Measurements from ENCODE around the gene GDNF. TPM values are rescaled to one million over a fixed set of nuclear protein-coding genes. Genes with fewer than 3 reads are reported as not detected.

Gene GDNF
- total RNA-seq, 5 donors from 2014 or later (not counting 1 experiment from before 2014, with no cell fraction given) = not detected

DNA sequence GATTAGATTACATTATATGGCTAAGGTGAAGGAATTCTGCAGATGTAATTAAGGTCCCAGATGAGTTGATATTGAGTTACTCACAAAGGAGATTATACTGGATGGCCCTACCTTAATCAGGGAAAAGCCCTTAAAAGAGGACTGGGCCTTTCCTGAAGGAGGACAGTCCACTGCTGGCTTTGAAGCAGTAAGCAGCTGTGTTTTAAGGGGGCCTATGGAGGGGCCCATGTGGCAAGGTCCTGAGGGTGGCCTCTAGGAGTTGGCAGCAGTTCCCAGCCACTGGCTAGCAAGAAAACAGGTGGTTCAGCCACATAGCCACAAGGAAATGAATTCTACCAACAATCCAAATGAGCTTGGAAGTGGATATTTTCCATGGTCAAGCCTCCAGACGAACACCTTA is 36.4 kb upstream of the GDNF start:
- POLR2A ChIA-PET = no interaction called here
- Histone ChIP-seq H3K4me1 (ENCODE audit: control insufficient read depth in 1 of 2, extremely low read depth in 1 of 2, insufficient read depth in 2 of 2, low read length in 2 of 2) (no peaks in the 10 kb centered on the region), H3K27ac (ENCODE audit: low read length) (no peak overlapping the region), H3K27me3 (replicated peaks in 1 of 2; ENCODE audit: control insufficient read depth in 2 of 2, extremely low read depth in 1 of 2, insufficient read depth in 2 of 2, low read length in 1 of 2) (no peaks in the 10 kb centered on the region), H3K4me3 (ENCODE audit: control insufficient read depth in 1 of 2, extremely low read depth in 1 of 2, low read length in 1 of 2) (no peak overlapping the region), H3K36me3 (ENCODE audit: control insufficient read depth in 2 of 2, extremely low read depth in 1 of 2, insufficient read depth in 1 of 2, low read length in 1 of 2) (no peaks in the 10 kb centered on the region), H3K9me3 (no peaks in the 10 kb centered on the region)
- CTCF ChIA-PET = no interaction called here
- H3K9me3 Mint-ChIP-seq = peaks cover 0 to 7% (median 0%) of the 10 kb centered on the region in 3 donors
- H3K4me3 Mint-ChIP-seq = no peak overlapping the region
- peaks cover 4 to 12% of the 10 kb centered on the region in 2 donors for H3K27me3 Mint-ChIP-seq
- no CpG with 5 or more reads among the region's 1 CpG for WGBS (ENCODE audit: insufficient coverage)
- no peaks in the 10 kb centered on the region for H3K36me3 Mint-ChIP-seq
- ATAC-seq (replicated peaks in 1 of 4) (no peak), DNase-seq (no peak)
- no peak overlapping the region for H3K27ac Mint-ChIP-seq
- no peaks in the 10 kb centered on the region for H3K4me1 Mint-ChIP-seq

DNA sequence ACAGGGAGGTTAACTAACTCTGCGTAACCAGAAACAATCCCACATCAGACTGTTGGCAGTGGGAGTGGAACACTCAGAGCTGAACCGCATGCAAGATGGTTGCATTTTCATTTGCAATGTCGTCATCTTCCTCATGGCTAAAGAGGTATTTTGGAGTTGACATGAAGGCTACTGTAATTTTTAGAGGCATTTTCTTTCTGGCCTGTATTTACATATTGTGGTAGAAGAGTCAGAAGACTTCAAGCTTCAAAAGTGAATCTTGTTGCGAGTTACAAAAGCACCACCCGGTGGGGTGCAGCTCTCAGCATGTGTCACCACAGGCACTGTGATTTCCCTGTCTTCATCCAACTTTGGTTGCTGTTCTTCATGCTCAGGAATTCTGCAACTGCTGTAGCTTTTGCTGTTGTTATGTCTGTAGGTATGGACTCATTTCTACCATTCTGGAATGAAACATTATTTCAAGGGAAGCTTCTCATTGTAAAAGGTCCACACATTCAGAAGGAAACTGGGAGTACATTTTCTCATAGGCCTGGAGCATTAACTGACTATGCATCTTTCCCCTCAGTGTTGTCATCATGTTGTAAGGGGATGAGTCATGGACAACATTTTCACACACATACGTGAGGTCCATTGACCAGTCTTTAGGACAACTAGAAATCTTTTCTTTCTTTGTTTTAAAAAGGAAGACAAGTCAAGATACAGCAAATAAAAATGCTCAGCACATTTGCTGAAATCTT is 35.4 kb upstream of the GDNF start:
- ChIA-PET CTCF (no interaction called here), POLR2A (no interaction called here)
- no CpG with 5 or more reads among the region's 6 CpGs for WGBS (ENCODE audit: insufficient coverage)
- H3K27me3 Mint-ChIP-seq = peaks cover 1 to 7% of the 10 kb centered on the region in 2 donors
- H3K36me3 Mint-ChIP-seq = no peaks in the 10 kb centered on the region
- Histone ChIP-seq H3K27me3 (replicated peaks in 1 of 2; ENCODE audit: control insufficient read depth in 2 of 2, extremely low read depth in 1 of 2, insufficient read depth in 2 of 2, low read length in 1 of 2) (no peaks in the 10 kb centered on the region), H3K36me3 (ENCODE audit: control insufficient read depth in 2 of 2, extremely low read depth in 1 of 2, insufficient read depth in 1 of 2, low read length in 1 of 2) (no peaks in the 10 kb centered on the region), H3K4me3 (ENCODE audit: control insufficient read depth in 1 of 2, extremely low read depth in 1 of 2, low read length in 1 of 2) (no peak overlapping the region), H3K4me1 (ENCODE audit: control insufficient read depth in 1 of 2, extremely low read depth in 1 of 2, insufficient read depth in 2 of 2, low read length in 2 of 2) (no peaks in the 10 kb centered on the region), H3K27ac (ENCODE audit: low read length) (no peak overlapping the region), H3K9me3 (no peaks in the 10 kb centered on the region)
- no peaks in the 10 kb centered on the region for H3K4me1 Mint-ChIP-seq
- DNase-seq = no peak
- no peak overlapping the region for H3K4me3 Mint-ChIP-seq
- H3K27ac Mint-ChIP-seq = no peak overlapping the region
- ATAC-seq (replicated peaks in 1 of 4) = no peak
- peaks cover 0 to 7% (median 0%) of the 10 kb centered on the region in 3 donors for H3K9me3 Mint-ChIP-seq

DNA sequence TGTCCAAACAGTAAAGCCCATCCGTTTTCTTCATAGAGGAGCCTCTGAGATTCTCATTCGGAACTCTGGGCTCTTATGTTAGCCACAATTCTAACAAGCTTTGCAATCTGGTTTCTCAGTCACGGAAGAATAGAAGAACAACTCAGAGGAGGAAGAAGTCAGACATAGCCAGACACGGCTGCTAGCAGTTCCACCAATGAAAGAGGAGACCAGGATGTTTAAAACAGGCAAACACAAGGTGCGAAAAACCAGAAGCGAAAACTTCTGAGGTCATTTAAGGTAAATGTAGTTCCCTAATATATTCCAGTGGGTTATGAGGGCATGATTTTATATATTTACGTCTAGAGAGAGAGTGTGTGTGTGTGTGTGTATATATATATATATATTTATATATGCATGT is 34.1 kb upstream of the GDNF start:
- 84% methylated on average over 3 of the region's 7 CpGs for WGBS (ENCODE audit: insufficient coverage)
- H3K4me3 ChIP-seq (ENCODE audit: control insufficient read depth in 1 of 2, extremely low read depth in 1 of 2, low read length in 1 of 2) = no peak overlapping the region
- no peak for ATAC-seq (replicated peaks in 1 of 4)
- H3K27me3 ChIP-seq (replicated peaks in 1 of 2; ENCODE audit: control insufficient read depth in 2 of 2, extremely low read depth in 1 of 2, insufficient read depth in 2 of 2, low read length in 1 of 2) = no peaks in the 10 kb centered on the region
- no peak for DNase-seq
- peaks cover 1 to 5% of the 10 kb centered on the region in 2 donors for H3K27me3 Mint-ChIP-seq
- ChIA-PET POLR2A (no interaction called here), CTCF (no interaction called here)
- H3K36me3 Mint-ChIP-seq = no peaks in the 10 kb centered on the region
- no peaks in the 10 kb centered on the region for H3K4me1 ChIP-seq (ENCODE audit: control insufficient read depth in 1 of 2, extremely low read depth in 1 of 2, insufficient read depth in 2 of 2, low read length in 2 of 2)
- no peak overlapping the region for H3K4me3 Mint-ChIP-seq
- no peaks in the 10 kb centered on the region for H3K4me1 Mint-ChIP-seq
- no peaks in the 10 kb centered on the region for H3K9me3 Mint-ChIP-seq
- no peaks in the 10 kb centered on the region for H3K9me3 ChIP-seq
- H3K27ac ChIP-seq (ENCODE audit: low read length) = no peak overlapping the region
- H3K36me3 ChIP-seq (ENCODE audit: control insufficient read depth in 2 of 2, extremely low read depth in 1 of 2, insufficient read depth in 1 of 2, low read length in 1 of 2) = no peaks in the 10 kb centered on the region
- no peak overlapping the region for H3K27ac Mint-ChIP-seq

DNA sequence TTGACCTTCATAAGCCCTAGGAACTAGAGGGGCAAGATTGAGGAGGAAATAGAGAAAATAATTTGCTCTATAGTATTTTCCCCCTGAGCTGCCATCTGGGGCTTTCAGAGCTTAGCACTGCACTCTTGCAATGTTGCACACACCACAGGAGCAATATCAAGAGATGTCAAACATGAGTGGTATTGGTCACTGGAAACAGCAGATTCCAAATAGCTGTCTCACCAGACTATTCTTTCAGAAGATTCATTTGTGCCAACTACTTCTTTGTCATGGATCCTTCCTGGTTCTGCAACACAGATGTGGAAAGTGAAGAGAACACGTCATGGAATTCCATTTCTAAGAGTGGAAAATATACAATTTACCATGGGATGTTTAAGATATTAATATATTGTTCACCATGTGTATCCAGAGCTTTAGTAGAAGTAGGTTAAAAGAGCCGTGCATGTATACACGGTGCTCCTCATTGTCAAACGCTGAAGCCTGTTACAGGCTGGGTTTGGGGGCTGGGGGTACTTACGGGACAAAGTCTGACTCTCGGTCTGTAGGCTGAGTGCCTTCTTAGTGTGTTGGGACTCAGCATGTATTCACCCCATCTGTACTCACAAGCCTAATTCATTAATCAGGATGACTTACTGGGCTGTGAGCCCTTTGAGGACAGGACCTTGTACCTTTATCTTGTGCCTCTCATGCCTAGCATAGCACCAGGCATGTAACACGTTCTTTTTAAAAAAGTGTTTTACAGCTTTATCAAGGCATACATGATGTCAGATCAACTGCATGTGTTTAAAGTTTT is 31.4 kb upstream of the GDNF start:
- Histone ChIP-seq H3K27ac (ENCODE audit: low read length) (no peak overlapping the region), H3K4me3 (ENCODE audit: control insufficient read depth in 1 of 2, extremely low read depth in 1 of 2, low read length in 1 of 2) (no peak overlapping the region), H3K27me3 (replicated peaks in 1 of 2; ENCODE audit: control insufficient read depth in 2 of 2, extremely low read depth in 1 of 2, insufficient read depth in 2 of 2, low read length in 1 of 2) (no peaks in the 10 kb centered on the region), H3K9me3 (no peaks in the 10 kb centered on the region), H3K36me3 (ENCODE audit: control insufficient read depth in 2 of 2, extremely low read depth in 1 of 2, insufficient read depth in 1 of 2, low read length in 1 of 2) (no peaks in the 10 kb centered on the region), H3K4me1 (ENCODE audit: control insufficient read depth in 1 of 2, extremely low read depth in 1 of 2, insufficient read depth in 2 of 2, low read length in 2 of 2) (no peaks in the 10 kb centered on the region)
- Mint-ChIP-seq H3K27me3 (peaks cover 1 to 8% of the 10 kb centered on the region in 2 donors), H3K36me3 (no peaks in the 10 kb centered on the region), H3K27ac (no peak overlapping the region), H3K4me1 (no peaks in the 10 kb centered on the region), H3K9me3 (no peaks in the 10 kb centered on the region), H3K4me3 (no peak overlapping the region)
- no peak for ATAC-seq (replicated peaks in 1 of 4)
- ChIA-PET POLR2A (no interaction called here), CTCF (no interaction called here)
- WGBS (ENCODE audit: insufficient coverage) = no CpG with 5 or more reads among the region's 7 CpGs
- no peak for DNase-seq

DNA sequence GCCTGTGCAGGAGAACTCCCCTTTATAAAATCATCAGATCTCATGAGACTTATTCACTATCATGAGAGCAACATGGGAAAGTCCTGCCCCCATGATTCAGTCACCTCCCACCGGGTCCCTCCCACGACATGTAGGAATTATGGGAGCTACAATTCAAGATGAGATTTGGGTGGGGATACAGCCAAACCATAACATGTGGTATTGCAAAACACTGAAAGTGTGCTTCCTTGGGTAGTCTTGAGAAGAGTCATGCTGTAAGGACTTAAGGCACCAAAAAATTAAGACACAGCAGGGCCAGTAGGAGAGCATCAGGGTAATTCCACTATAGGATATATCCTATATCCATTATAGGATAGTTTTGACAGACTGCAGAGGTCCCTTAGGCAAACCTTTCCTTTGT is 29.4 kb upstream of the GDNF start:
- CTCF ChIA-PET = no interaction called here
- Mint-ChIP-seq H3K4me3 (no peak overlapping the region), H3K36me3 (no peaks in the 10 kb centered on the region), H3K27ac (no peak overlapping the region), H3K4me1 (no peaks in the 10 kb centered on the region), H3K27me3 (peaks cover 5 to 9% of the 10 kb centered on the region in 2 donors), H3K9me3 (no peaks in the 10 kb centered on the region)
- Histone ChIP-seq H3K27ac (ENCODE audit: low read length) (no peak overlapping the region), H3K27me3 (replicated peaks in 1 of 2; ENCODE audit: control insufficient read depth in 2 of 2, extremely low read depth in 1 of 2, insufficient read depth in 2 of 2, low read length in 1 of 2) (peaks cover 0 to 5% of the 10 kb centered on the region in 2 experiments), H3K9me3 (no peaks in the 10 kb centered on the region), H3K4me3 (ENCODE audit: control insufficient read depth in 1 of 2, extremely low read depth in 1 of 2, low read length in 1 of 2) (no peak overlapping the region), H3K36me3 (ENCODE audit: control insufficient read depth in 2 of 2, extremely low read depth in 1 of 2, insufficient read depth in 1 of 2, low read length in 1 of 2) (no peaks in the 10 kb centered on the region), H3K4me1 (ENCODE audit: control insufficient read depth in 1 of 2, extremely low read depth in 1 of 2, insufficient read depth in 2 of 2, low read length in 2 of 2) (no peaks in the 10 kb centered on the region)
- ATAC-seq (replicated peaks in 1 of 4) = no peak
- POLR2A ChIA-PET = no interaction called here
- no peak for DNase-seq
- no CpG with 5 or more reads among the region's 2 CpGs for WGBS (ENCODE audit: insufficient coverage)

DNA sequence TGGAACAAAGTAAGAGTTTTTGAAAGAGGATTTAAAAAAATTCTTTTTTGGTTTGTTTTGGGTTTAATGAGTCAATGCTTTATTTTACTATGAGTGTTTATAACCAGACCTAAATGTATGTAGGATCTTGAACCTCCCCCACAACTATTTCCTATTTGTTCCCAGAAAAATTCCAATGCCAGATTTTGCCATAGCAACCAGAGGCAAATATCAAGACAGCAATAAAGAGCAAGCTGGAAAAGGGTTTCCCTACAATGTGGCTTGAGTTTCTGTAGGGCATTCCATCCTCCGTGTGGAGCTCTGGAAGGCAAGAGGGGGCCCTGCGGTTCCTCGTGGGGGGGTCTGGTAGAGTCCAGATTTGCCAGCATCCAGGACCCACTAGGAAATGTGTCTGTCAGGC is 27.8 kb upstream of the GDNF start:
- CTCF ChIA-PET = no interaction called here
- peaks cover 5 to 13% of the 10 kb centered on the region in 2 donors for H3K27me3 Mint-ChIP-seq
- Histone ChIP-seq H3K4me3 (ENCODE audit: control insufficient read depth in 1 of 2, extremely low read depth in 1 of 2, low read length in 1 of 2) (no peak overlapping the region), H3K9me3 (no peaks in the 10 kb centered on the region), H3K27ac (ENCODE audit: low read length) (no peak overlapping the region), H3K4me1 (ENCODE audit: control insufficient read depth in 1 of 2, extremely low read depth in 1 of 2, insufficient read depth in 2 of 2, low read length in 2 of 2) (no peaks in the 10 kb centered on the region), H3K27me3 (replicated peaks in 1 of 2; ENCODE audit: control insufficient read depth in 2 of 2, extremely low read depth in 1 of 2, insufficient read depth in 2 of 2, low read length in 1 of 2) (peaks cover 0 to 10% of the 10 kb centered on the region in 2 experiments), H3K36me3 (ENCODE audit: control insufficient read depth in 2 of 2, extremely low read depth in 1 of 2, insufficient read depth in 1 of 2, low read length in 1 of 2) (no peaks in the 10 kb centered on the region)
- H3K4me1 Mint-ChIP-seq = no peaks in the 10 kb centered on the region
- no peaks in the 10 kb centered on the region for H3K36me3 Mint-ChIP-seq
- no peak overlapping the region for H3K27ac Mint-ChIP-seq
- no peak overlapping the region for H3K4me3 Mint-ChIP-seq
- H3K9me3 Mint-ChIP-seq = no peaks in the 10 kb centered on the region
- no peak for DNase-seq
- POLR2A ChIA-PET = no interaction called here
- WGBS (ENCODE audit: insufficient coverage) = 75% methylated on average over 3 of the region's 3 CpGs
- no peak for ATAC-seq (replicated peaks in 1 of 4)
